ENCODE measurements around the gene MAIP1. TPM values are rescaled to one million over a fixed set of nuclear protein-coding genes. Genes with fewer than 3 reads are reported as not detected.

The MAIP1 gene
- total RNA-seq, 3 donors from 2014 or later, result 18.1 to 26.6 (median 22.9) TPM

GRCh38 chr2:199984159-199984558, 28.8 kb downstream of the MAIP1 start:
- H3K4me3 ChIP-seq, result no peak overlapping the region
- no peak for ATAC-seq
- intact Hi-C loops (cut with DNase I, micrococcal nuclease), result loop anchor here (5.0 to 10.0 kb wide), 3 partner anchors 141 to 498 kb away; no protein-coding TSS in a partner anchor
- no peaks in the 10 kb centered on the region for H3K9me3 ChIP-seq
- H3K4me1 ChIP-seq (ENCODE audit: low read depth), result no peaks in the 10 kb centered on the region
- no peak for TF ChIP-seq CTCF (IDR thresholded peaks at IDR 0.05)
- H3K36me3 ChIP-seq (ENCODE audit: low read depth), result no peaks in the 10 kb centered on the region
- DNase-seq, result no peak

DNA sequence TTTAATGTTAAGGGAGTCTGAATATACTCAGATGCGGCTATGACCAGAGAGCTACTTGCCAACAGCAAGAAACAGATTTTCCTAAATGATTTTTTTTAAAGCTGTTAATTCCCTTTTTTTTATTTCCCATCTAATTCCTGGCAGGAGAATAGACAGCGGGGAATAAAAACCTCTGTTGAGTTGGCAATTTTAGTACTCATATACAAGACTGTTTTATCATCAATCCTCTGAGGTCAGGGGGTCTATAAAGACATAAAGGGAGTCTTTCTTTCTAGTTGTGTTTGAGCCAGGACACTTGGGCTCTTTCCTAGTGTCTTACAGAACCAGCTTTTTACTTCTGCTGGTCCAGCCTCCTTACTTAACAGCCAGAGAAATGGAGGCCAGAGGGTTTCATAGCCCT, 29.4 kb downstream of the MAIP1 start:
- Histone ChIP-seq H3K4me3 (no peak overlapping the region), H3K4me1 (ENCODE audit: low read depth) (peaks cover 3% of the 10 kb centered on the region), H3K9me3 (no peaks in the 10 kb centered on the region), H3K36me3 (ENCODE audit: low read depth) (no peaks in the 10 kb centered on the region)
- ATAC-seq (no peak), DNase-seq (no peak)
- intact Hi-C loops (cut with DNase I, micrococcal nuclease), result loop anchor here (5.0 to 10.0 kb wide), 3 partner anchors 140 to 498 kb away; no protein-coding TSS in a partner anchor
- no peak for TF ChIP-seq CTCF (IDR thresholded peaks at IDR 0.05)

DNA sequence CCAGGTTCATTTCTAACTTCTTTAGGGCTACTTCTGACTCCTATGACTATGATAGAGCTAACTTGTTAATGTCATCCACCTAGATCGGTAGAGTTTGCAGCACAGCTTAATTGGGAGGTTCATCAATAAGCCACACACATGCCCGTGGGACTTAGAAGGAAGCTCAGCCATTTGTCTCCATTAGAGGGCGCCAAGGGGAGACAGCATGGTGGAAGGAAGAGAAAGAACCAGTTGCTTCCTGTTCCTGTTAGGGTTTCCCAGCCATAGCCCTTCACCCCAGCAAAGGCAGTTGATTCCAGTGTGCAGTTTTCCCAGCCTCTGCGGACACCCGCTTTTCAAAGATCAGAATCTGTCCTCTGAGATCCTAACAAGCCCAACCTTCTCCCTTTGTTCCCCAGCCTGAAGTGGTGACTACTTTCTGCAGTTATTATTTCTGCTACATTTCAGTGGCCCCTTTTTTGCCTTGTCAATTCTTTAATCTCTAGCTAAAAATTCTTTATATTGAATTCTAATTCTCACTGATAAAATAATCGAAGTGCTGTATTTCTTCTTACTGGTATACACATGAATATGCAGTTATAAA, 30.3 kb downstream of the MAIP1 start:
- Histone ChIP-seq H3K4me3 (no peak overlapping the region), H3K36me3 (ENCODE audit: low read depth) (no peaks in the 10 kb centered on the region), H3K4me1 (ENCODE audit: low read depth) (peaks cover 3% of the 10 kb centered on the region), H3K9me3 (no peaks in the 10 kb centered on the region)
- ATAC-seq (peak; percentile 96), DNase-seq (peak; percentile 52 to 89 (median 56))
- intact Hi-C loops (cut with DNase I, micrococcal nuclease), result loop anchor here in 1 of 2 donors (10.0 kb wide), 1 partner anchor 139 kb away; no protein-coding TSS in a partner anchor
- peak; percentile 11 for TF ChIP-seq CTCF (IDR thresholded peaks at IDR 0.05)

DNA sequence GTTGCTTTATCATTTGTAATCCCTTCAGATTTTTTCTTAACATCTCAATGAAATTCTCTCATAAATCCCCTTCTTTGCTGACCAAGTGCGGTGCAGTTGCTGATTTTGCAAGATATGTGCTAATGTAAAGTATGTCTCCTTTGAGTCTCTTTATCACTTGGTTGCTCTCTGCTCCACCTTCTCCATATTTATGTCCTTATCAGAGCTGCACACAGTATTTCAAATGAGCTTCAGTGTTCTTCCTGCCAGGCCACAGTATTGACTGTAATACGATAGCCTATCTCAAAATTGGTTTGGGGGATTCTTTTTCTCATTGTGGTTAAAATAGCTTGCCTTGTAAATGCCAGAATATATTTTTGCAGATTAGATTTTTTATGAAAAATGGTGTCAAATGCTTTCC, 32.2 kb downstream of the MAIP1 start:
- no peak for TF ChIP-seq CTCF (IDR thresholded peaks at IDR 0.05)
- no peaks in the 10 kb centered on the region for H3K9me3 ChIP-seq
- ATAC-seq (no peak), DNase-seq (no peak)
- intact Hi-C loops (cut with DNase I, micrococcal nuclease), result loop anchor here in 1 of 2 donors (10.0 kb wide), 1 partner anchor 137 kb away; no protein-coding TSS in a partner anchor
- H3K36me3 ChIP-seq (ENCODE audit: low read depth), result no peaks in the 10 kb centered on the region
- H3K4me1 ChIP-seq (ENCODE audit: low read depth), result peaks cover 3% of the 10 kb centered on the region
- H3K4me3 ChIP-seq, result no peak overlapping the region

- DNase-seq (no peak), ATAC-seq (no peak)
- no peak for TF ChIP-seq CTCF (IDR thresholded peaks at IDR 0.05)
- peaks cover 3% of the 10 kb centered on the region for H3K4me1 ChIP-seq (ENCODE audit: low read depth)
- H3K4me3 ChIP-seq, result no peak overlapping the region
- no peaks in the 10 kb centered on the region for H3K9me3 ChIP-seq
- intact Hi-C loops (cut with DNase I, micrococcal nuclease), result loop anchor here in 1 of 2 donors (10.0 kb wide), 1 partner anchor 137 kb away; no protein-coding TSS in a partner anchor
- no peaks in the 10 kb centered on the region for H3K36me3 ChIP-seq (ENCODE audit: low read depth)
Observed at GRCh38 chr2:199988151-199988550, 32.8 kb downstream of the MAIP1 start.

Data from mucosa of descending colon (tissue), 3 donors.